GM12891 (cell line): Measurements from ENCODE around the gene MME.

Experiments used
- PAX5 ChIP-seq: IDR thresholded peaks from 2 replicates; pipeline ENCODE4 v1.6.1; 2011; ENCODE audit warnings: low read length, moderate library complexity, mild to moderate bottlenecking; ENCODE audit not compliant: insufficient read depth, severe bottlenecking
- POLR2A ChIP-seq: IDR thresholded peaks from 2 replicates; pipeline ENCODE4 v1.6.1; 2011; ENCODE audit warnings: low read depth, low read length, control low read depth
- POLR2AphosphoS5 ChIP-seq: IDR thresholded peaks from 2 replicates; pipeline ENCODE4 v1.6.1; 2011; ENCODE audit warnings: low read depth, low read length, control low read depth
- POU2F2 ChIP-seq: IDR thresholded peaks from 2 replicates; pipeline ENCODE4 v1.6.1; 2011; ENCODE audit warnings: low read depth, mild to moderate bottlenecking, control low read depth, low read length, moderate library complexity
- SPI1 ChIP-seq: IDR thresholded peaks from 2 replicates; pipeline ENCODE4 v1.6.1; 2011; ENCODE audit warnings: low read depth, low read length, control low read depth
- TAF1 ChIP-seq: IDR thresholded peaks from 2 replicates; pipeline ENCODE4 v1.6.1; 2011; ENCODE audit warnings: low read depth, low read length, control low read depth

DNA sequence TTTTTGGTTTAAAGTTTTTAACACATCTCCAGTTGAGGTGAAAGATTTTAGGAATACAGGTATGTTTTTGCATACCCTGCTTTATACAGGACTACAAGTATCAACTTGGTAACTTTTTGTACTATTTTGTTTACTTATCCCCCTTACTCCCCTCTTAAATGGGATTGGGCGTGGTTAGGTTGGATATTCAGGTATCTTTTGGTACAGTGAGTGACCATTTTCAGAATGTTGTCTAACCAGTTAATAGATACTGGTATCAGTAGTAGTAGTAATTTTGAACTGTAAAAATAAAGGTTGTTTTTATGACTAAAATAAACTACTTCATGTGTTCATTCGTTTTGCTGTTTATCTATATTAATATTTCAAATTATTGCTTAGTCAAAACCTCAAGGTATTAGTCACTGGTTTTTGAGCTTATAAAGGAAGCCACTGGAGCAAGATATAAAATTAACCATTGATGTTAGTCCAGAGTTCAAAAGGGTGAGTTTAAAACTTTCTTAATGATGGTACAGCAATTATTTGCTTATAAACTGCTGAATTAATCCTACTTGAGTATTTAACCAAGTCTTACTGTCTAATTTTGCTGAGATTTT is 3.3 kb downstream of the MME start:
- TF ChIP-seq SPI1 (no peak), POLR2A (no peak), POLR2AphosphoS5 (no peak), TAF1 (no peak), POU2F2 (no peak), PAX5 (no peak)
